Posterior vena cava (tissue), 2 donors: ENCODE data around the gene AZU1. TPM values are rescaled to one million over a fixed set of nuclear protein-coding genes. Genes with fewer than 3 reads are reported as not detected.
"Not testable (repeated sequence)": the region's sequence is repeated elsewhere in the genome, so short reads cannot be mapped to it uniquely, and the experiment has no call there.

Experiments used
- DNase-seq: peaks from one replicate; pipeline ENCODE4 v3.0.0-alpha.2; 2020; ENCODE audit warnings: low spot score
- intact Hi-C, 2 donors: fragments of 100-400 bp; cut with DNase I; formaldehyde crosslinking; loops; one replicate each; pipeline versions ENCODE4 v1.14.1 to v1.14.2; 2022 to 2023
- total RNA-seq, 2 donors: library from RNA; stranded (reverse); fragmentation: NEBNext Ultra II Directional; extraction: Animal tissue kit (Norgen Biotek cat#: 25700); gene quantifications; one replicate each; pipeline ENCODE4 v1.2.1, GENCODE V29; 2021
- donor health status: DM: yes; HTN: yes; CAD: no.
- donor health status: DM: yes; HTN: yes; CAD: no.

The AZU1 gene
- total RNA-seq, 2 donors from 2014 or later: 0.29 TPM; not detected in 1

- no peak for DNase-seq
- intact Hi-C loops: no loop called here
Measured at GRCh38 chr19:867301-867793, 39.7 kb downstream of the AZU1 start.

- no peak for DNase-seq
- intact Hi-C loops: no loop called here
Measured at GRCh38 chr19:867855-868457, 40.3 kb downstream of the AZU1 start.

GRCh38 chr19:868458-869244 lies 41.0 kb downstream of the AZU1 start:
- DNase-seq: no peak
- intact Hi-C loops: no loop called here

GRCh38 chr19:869245-870177 lies 41.9 kb downstream of the AZU1 start:
- intact Hi-C loops: no loop called here
- peak; percentile 95 for DNase-seq

GRCh38 chr19:870314-870713 lies 42.7 kb downstream of the AZU1 start:
- intact Hi-C loops: no loop called here
- DNase-seq: no peak

GRCh38 chr19:870963-871401 lies 43.3 kb downstream of the AZU1 start:
- intact Hi-C loops: no loop called here
- no peak for DNase-seq

GRCh38 chr19:871446-872265 lies 44.0 kb downstream of the AZU1 start:
- DNase-seq: no peak
- intact Hi-C loops: no loop called here

- intact Hi-C loops: no loop called here
Measured at GRCh38 chr19:872266-872951, 44.8 kb downstream of the AZU1 start.

GRCh38 chr19:873084-873483 lies 45.4 kb downstream of the AZU1 start:
- no peak for DNase-seq
- intact Hi-C loops: no loop called here

More at GRCh38 chr19:872266-872951, 44.8 kb downstream of the AZU1 start:
- peak; percentile 91 for DNase-seq

GRCh38 chr19:873561-874041 lies 46.0 kb downstream of the AZU1 start:
- intact Hi-C loops: no loop called here
- DNase-seq: peak; percentile 79

GRCh38 chr19:875265-875879 lies 47.7 kb downstream of the AZU1 start:
- intact Hi-C loops: no loop called here
- no peak for DNase-seq

GRCh38 chr19:876089-876488 lies 48.5 kb downstream of the AZU1 start:
- DNase-seq: no peak

GRCh38 chr19:876780-877314 lies 49.2 kb downstream of the AZU1 start:
- no peak for DNase-seq
- intact Hi-C loops: no loop called here

More at GRCh38 chr19:876089-876488, 48.5 kb downstream of the AZU1 start:
- intact Hi-C loops: no loop called here

GRCh38 chr19:877992-878660 lies 50.5 kb downstream of the AZU1 start:
- intact Hi-C loops, DNase-seq: not testable (repeated sequence)

- intact Hi-C loops: not testable (repeated sequence)
- peak; percentile 78 for DNase-seq
Measured at GRCh38 chr19:878751-879561, 51.3 kb downstream of the AZU1 start.
